HEK293 (cell line): ENCODE results near the gene SERTAD4.
A peak's percentile ranks its signal among the peaks of the same experiment; 100 is the strongest.

Experiments used
- HOXD13 ChIP-seq: sonication (generic); formaldehyde crosslinking; IDR thresholded peaks from 2 replicates; pipeline ENCODE4 v1.8.0; 2022; ENCODE audit warnings: missing genetic modification reagents, borderline replicate concordance
- KLF16 ChIP-seq: fragments of 450-650 bp; formaldehyde crosslinking; IDR thresholded peaks from 2 replicates; pipeline ENCODE4 v1.5.1; 2017; ENCODE audit warnings: missing biosample characterization, missing genetic modification characterization
- KLF9 ChIP-seq: fragments of 450-650 bp; formaldehyde crosslinking; IDR thresholded peaks from 2 replicates; pipeline ENCODE4 v1.5.1; 2016; ENCODE audit warnings: missing biosample characterization, missing genetic modification characterization, low read depth
- OSR2 ChIP-seq: fragments of 450-650 bp; formaldehyde crosslinking; IDR thresholded peaks from 2 replicates; pipeline ENCODE4 v1.5.1; 2016; ENCODE audit warnings: missing biosample characterization, missing genetic modification characterization
- PRDM2 ChIP-seq: fragments of 450-650 bp; formaldehyde crosslinking; IDR thresholded peaks from 2 replicates; pipeline ENCODE4 v1.5.1; 2016; ENCODE audit warnings: missing biosample characterization, missing genetic modification characterization, borderline replicate concordance
- REPIN1 ChIP-seq: fragments of 450-650 bp; formaldehyde crosslinking; IDR thresholded peaks from 2 replicates; pipeline ENCODE4 v1.5.1; 2017; ENCODE audit warnings: missing biosample characterization, missing genetic modification characterization, low read depth
- SCRT2 ChIP-seq: fragments of 450-650 bp; formaldehyde crosslinking; IDR thresholded peaks from 2 replicates; pipeline ENCODE4 v1.5.1; 2016; ENCODE audit warnings: missing biosample characterization, missing genetic modification characterization
- ZBTB44 ChIP-seq: fragments of 450-650 bp; IDR thresholded peaks from 2 replicates; pipeline ENCODE4 v1.5.1; 2018; ENCODE audit warnings: missing biosample characterization, mild to moderate bottlenecking, missing genetic modification characterization
- ZNF155 ChIP-seq: fragments of 450-650 bp; formaldehyde crosslinking; IDR thresholded peaks from 2 replicates; pipeline ENCODE4 v1.5.1; 2016; ENCODE audit warnings: missing biosample characterization, missing genetic modification characterization
- ZNF169 ChIP-seq: fragments of 450-650 bp; formaldehyde crosslinking; IDR thresholded peaks from 2 replicates; pipeline ENCODE4 v1.5.1; 2016; ENCODE audit warnings: missing biosample characterization, missing genetic modification characterization
- ZNF2 ChIP-seq: fragments of 450-650 bp; formaldehyde crosslinking; IDR thresholded peaks from 2 replicates; pipeline ENCODE4 v1.5.1; 2016; ENCODE audit warnings: missing biosample characterization, missing genetic modification characterization
- ZNF221 ChIP-seq: fragments of 450-650 bp; formaldehyde crosslinking; IDR thresholded peaks from 2 replicates; pipeline ENCODE4 v1.5.1; 2017; ENCODE audit warnings: missing biosample characterization, missing genetic modification characterization, borderline replicate concordance
- ZNF23 ChIP-seq: fragments of 450-650 bp; formaldehyde crosslinking; IDR thresholded peaks from 2 replicates; pipeline ENCODE4 v1.5.1; 2016; ENCODE audit warnings: missing biosample characterization, missing genetic modification characterization, borderline replicate concordance
- ZNF292 ChIP-seq: fragments of 450-650 bp; formaldehyde crosslinking; IDR thresholded peaks from 2 replicates; pipeline ENCODE4 v1.5.1; 2016; ENCODE audit warnings: low read depth, missing biosample characterization, missing genetic modification characterization, borderline replicate concordance
- ZNF302 ChIP-seq: fragments of 450-650 bp; formaldehyde crosslinking; IDR thresholded peaks from 2 replicates; pipeline ENCODE4 v1.5.1; 2016; ENCODE audit warnings: missing biosample characterization, missing genetic modification characterization, low read depth
- ZNF391 ChIP-seq: fragments of 450-650 bp; formaldehyde crosslinking; IDR thresholded peaks from 2 replicates; pipeline ENCODE4 v1.5.1; 2016; ENCODE audit warnings: low read depth, missing biosample characterization, missing genetic modification characterization, borderline replicate concordance
- ZNF544 ChIP-seq: fragments of 450-650 bp; formaldehyde crosslinking; IDR thresholded peaks from 2 replicates; pipeline ENCODE4 v1.5.0; 2017; ENCODE audit warnings: missing biosample characterization, missing genetic modification characterization
- ZNF549 ChIP-seq: fragments of 450-650 bp; IDR thresholded peaks from 2 replicates; pipeline ENCODE4 v1.5.1; 2018; ENCODE audit warnings: missing biosample characterization, missing genetic modification characterization, mild to moderate bottlenecking, inconsistent platforms, moderate library complexity
- ZNF560 ChIP-seq: fragments of 450-650 bp; formaldehyde crosslinking; IDR thresholded peaks from 2 replicates; pipeline ENCODE4 v1.5.1; 2017; ENCODE audit warnings: missing biosample characterization, missing genetic modification characterization, borderline replicate concordance
- ZNF561 ChIP-seq: fragments of 450-650 bp; IDR thresholded peaks from 2 replicates; pipeline ENCODE4 v1.5.1; 2018; ENCODE audit warnings: missing biosample characterization, missing genetic modification characterization, borderline replicate concordance
- ZNF571 ChIP-seq: fragments of 450-650 bp; formaldehyde crosslinking; IDR thresholded peaks from 2 replicates; pipeline ENCODE4 v1.5.0; 2017; ENCODE audit warnings: missing biosample characterization, missing genetic modification characterization
- ZNF600 ChIP-seq: fragments of 450-650 bp; formaldehyde crosslinking; IDR thresholded peaks from 2 replicates; pipeline ENCODE4 v1.5.1; 2016; ENCODE audit warnings: missing biosample characterization, missing genetic modification characterization
- ZNF626 ChIP-seq: fragments of 450-650 bp; sonication (Bioruptor Pico); formaldehyde crosslinking; IDR thresholded peaks from 2 replicates; pipeline ENCODE4 v1.5.1; 2018; ENCODE audit warnings: missing biosample characterization, missing genetic modification characterization, inconsistent platforms
- ZNF777 ChIP-seq: fragments of 450-650 bp; formaldehyde crosslinking; IDR thresholded peaks from 2 replicates; pipeline ENCODE4 v1.5.1; 2017; ENCODE audit warnings: missing biosample characterization, missing genetic modification characterization, borderline replicate concordance
- ZNF843 ChIP-seq: fragments of 450-650 bp; formaldehyde crosslinking; IDR thresholded peaks from 2 replicates; pipeline ENCODE4 v1.5.1; 2016; ENCODE audit warnings: missing biosample characterization, missing genetic modification characterization
- TF ChIP-seq, protein P1 (sequence below): fragments of 450-650 bp; formaldehyde crosslinking; IDR thresholded peaks from 2 replicates; pipeline ENCODE4 v1.5.1; 2016; ENCODE audit warnings: missing biosample characterization, missing genetic modification characterization, borderline replicate concordance
- TF ChIP-seq, protein P2 (sequence below): fragments of 450-650 bp; formaldehyde crosslinking; IDR thresholded peaks from 2 replicates; pipeline ENCODE4 v1.5.1; 2016; ENCODE audit warnings: missing biosample characterization, missing genetic modification characterization
- TF ChIP-seq, protein P3 (sequence below): fragments of 450-650 bp; formaldehyde crosslinking; IDR thresholded peaks from 2 replicates; pipeline ENCODE4 v1.5.1; 2016; ENCODE audit warnings: missing biosample characterization, missing genetic modification characterization

Gene SERTAD4

DNA sequence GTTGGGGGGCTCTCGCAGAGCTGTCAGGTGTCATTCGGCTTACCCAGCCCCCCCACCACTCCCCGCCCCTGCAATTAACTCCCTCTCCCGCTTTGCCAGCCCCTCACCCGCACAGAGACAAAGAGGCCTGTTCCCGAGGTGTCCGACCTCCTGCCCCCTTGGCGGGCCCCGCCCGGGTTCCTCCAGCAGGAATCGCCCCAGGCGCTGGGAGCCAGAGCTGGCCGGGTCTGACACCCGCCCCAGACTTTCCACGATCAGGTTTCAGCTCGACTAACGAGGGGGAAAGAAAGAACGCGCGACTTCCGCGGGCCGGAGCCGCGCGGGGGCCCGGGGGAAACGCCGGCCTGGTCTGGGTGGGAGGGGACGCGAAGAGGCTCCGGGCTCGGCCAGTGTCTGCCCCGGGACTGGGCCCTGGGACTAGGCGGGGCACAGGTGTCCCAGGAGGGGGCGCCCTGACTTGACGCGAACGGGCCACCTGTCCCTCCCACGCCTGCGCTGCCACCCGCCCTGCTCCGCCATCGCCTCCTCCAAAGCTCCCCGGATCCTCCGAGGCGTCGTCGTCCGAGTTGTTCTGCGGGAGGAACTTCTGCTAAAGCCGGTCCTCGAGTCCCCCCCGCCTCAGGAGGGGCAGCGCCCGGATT is 59.8 kb downstream of the SERTAD4 start (continued):
- TF ChIP-seq ZNF571 (no peak), ZNF221 (no peak), ZBTB44 (tag by site-specific recombination) (0 out of 2 replicates have a peak, but pooled peaks have one; percentile 5), KLF9 (tag by site-specific recombination) (peak; percentile 51; the same call in 1 of the 2 replicates), ZNF560 (tag by site-specific recombination) (no peak), ZNF391 (tag by site-specific recombination) (0 out of 2 replicates have a peak, but pooled peaks have one; percentile 16), REPIN1 (tag by site-specific recombination) (no peak), ZNF843 (tag by site-specific recombination) (no peak), ZNF600 (tag by site-specific recombination) (peak; percentile 91), ZNF2 (tag by site-specific recombination) (0 out of 2 replicates have a peak, but pooled peaks have one; percentile 26), PRDM2 (no peak), ZNF777 (tag by site-specific recombination) (no peak), ZNF169 (tag by site-specific recombination) (no peak), ZNF302 (tag by site-specific recombination) (no peak), ZNF626 (tag by site-specific recombination) (no peak), ZNF544 (tag by site-specific recombination) (no peak), HOXD13 (CRISPR knock-in tag) (no peak), OSR2 (tag by site-specific recombination) (peak; percentile 22; the same call in 1 of the 2 replicates), ZNF23 (tag by site-specific recombination) (no peak), ZNF561 (peak; percentile 92; the same call in 1 of the 2 replicates), KLF16 (tag by site-specific recombination) (peak; percentile 80), ZNF292 (tag by site-specific recombination) (no peak), ZNF549 (tag by site-specific recombination) (no peak), ZNF155 (tag by site-specific recombination) (no peak), SCRT2 (tag by site-specific recombination) (peak; percentile 84)
- TF ChIP-seq, protein P1, sequence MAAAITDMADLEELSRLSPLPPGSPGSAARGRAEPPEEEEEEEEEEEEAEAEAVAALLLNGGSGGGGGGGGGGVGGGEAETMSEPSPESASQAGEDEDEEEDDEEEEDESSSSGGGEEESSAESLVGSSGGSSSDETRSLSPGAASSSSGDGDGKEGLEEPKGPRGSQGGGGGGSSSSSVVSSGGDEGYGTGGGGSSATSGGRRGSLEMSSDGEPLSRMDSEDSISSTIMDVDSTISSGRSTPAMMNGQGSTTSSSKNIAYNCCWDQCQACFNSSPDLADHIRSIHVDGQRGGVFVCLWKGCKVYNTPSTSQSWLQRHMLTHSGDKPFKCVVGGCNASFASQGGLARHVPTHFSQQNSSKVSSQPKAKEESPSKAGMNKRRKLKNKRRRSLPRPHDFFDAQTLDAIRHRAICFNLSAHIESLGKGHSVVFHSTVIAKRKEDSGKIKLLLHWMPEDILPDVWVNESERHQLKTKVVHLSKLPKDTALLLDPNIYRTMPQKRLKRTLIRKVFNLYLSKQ: no peak
- TF ChIP-seq, protein P2, sequence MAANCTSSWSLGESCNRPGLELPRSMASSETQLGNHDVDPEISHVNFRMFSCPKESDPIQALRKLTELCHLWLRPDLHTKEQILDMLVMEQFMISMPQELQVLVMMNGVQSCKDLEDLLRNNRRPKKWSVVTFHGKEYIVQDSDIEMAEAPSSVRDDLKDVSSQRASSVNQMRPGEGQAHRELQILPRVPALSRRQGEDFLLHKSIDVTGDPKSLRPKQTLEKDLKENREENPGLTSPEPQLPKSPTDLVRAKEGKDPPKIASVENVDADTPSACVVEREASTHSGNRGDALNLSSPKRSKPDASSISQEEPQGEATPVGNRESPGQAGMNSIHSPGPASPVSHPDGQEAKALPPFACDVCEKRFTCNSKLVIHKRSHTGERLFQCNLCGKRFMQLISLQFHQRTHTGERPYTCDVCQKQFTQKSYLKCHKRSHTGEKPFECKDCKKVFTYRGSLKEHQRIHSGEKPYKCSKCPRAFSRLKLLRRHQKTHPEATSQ (tag by site-specific recombination): no peak
- TF ChIP-seq, protein P3, sequence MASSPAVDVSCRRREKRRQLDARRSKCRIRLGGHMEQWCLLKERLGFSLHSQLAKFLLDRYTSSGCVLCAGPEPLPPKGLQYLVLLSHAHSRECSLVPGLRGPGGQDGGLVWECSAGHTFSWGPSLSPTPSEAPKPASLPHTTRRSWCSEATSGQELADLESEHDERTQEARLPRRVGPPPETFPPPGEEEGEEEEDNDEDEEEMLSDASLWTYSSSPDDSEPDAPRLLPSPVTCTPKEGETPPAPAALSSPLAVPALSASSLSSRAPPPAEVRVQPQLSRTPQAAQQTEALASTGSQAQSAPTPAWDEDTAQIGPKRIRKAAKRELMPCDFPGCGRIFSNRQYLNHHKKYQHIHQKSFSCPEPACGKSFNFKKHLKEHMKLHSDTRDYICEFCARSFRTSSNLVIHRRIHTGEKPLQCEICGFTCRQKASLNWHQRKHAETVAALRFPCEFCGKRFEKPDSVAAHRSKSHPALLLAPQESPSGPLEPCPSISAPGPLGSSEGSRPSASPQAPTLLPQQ (tag by site-specific recombination): peak; percentile 81
